ENCODE measurements around the gene WDR27. TPM values are rescaled to one million over a fixed set of nuclear protein-coding genes. Genes with fewer than 3 reads are reported as not detected.
"Not testable (repeated sequence)": the region's sequence is repeated elsewhere in the genome, so short reads cannot be mapped to it uniquely, and the experiment has no call there.

WDR27 gene
- polyA plus RNA-seq, 2 donors = 10.3 to 24.0 TPM

- WGBS, 2 donors = 92 to 93% methylated on average over 10 of the region's 10 CpGs
- H3K4me3 ChIP-seq (ENCODE audit: low read depth in 1 of 2, low read length in 2 of 2) = no peak overlapping the region
- no peaks in the 10 kb centered on the region for H3K36me3 ChIP-seq (ENCODE audit: control insufficient read depth in 2 of 2, insufficient read depth in 2 of 2, low read length in 1 of 2)
These were observed 53.7 kb downstream of the WDR27 start for GRCh38 chr6:169648092-169648491.

DNA sequence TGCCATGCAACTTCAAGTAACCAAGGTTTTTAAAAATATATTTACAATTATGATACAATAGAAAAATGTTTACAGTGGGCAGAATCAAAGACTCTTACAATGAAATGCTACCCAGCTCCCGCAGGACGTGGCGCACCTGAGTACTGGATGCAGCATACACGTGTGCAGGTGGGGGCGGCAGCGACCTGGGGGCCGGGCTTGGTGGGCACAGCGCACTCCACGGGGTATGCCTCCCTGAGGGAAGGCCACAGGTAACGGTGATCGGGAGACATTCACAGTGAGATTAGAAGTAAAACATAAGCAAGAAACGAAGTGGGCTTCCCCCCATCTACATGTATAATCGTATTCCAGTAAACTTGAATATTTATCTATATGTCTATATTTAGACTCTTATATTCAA lies 54.2 kb downstream of the WDR27 start:
- no peaks in the 10 kb centered on the region for H3K9me3 ChIP-seq (ENCODE audit: control insufficient read depth in 2 of 2, insufficient read depth in 1 of 2, low read depth in 1 of 2, low read length in 1 of 2)
- no peak overlapping the region for H3K27ac ChIP-seq (ENCODE audit: low read depth in 2 of 2, low read length in 1 of 2)
- no peak overlapping the region for H3K4me3 ChIP-seq (ENCODE audit: low read depth in 1 of 2, low read length in 2 of 2)
- no peaks in the 10 kb centered on the region for H3K27me3 ChIP-seq (ENCODE audit: control insufficient read depth in 1 of 2, insufficient read depth in 2 of 2, low read length in 2 of 2)
- WGBS, 2 donors = 93% methylated on average over 13 of the region's 13 CpGs
- H3K4me1 ChIP-seq (ENCODE audit: control insufficient read depth in 2 of 2, insufficient read depth in 2 of 2, low read length in 1 of 2) = peaks cover 3 to 7% of the 10 kb centered on the region in 2 donors
- peaks cover 0 to 1% of the 10 kb centered on the region in 2 donors for H3K36me3 ChIP-seq (ENCODE audit: control insufficient read depth in 2 of 2, insufficient read depth in 2 of 2, low read length in 1 of 2)

More at GRCh38 chr6:169648092-169648491, 53.7 kb downstream of the WDR27 start:
- no peaks in the 10 kb centered on the region for H3K9me3 ChIP-seq (ENCODE audit: control insufficient read depth in 2 of 2, insufficient read depth in 1 of 2, low read depth in 1 of 2, low read length in 1 of 2)
- no peaks in the 10 kb centered on the region for H3K27me3 ChIP-seq (ENCODE audit: control insufficient read depth in 1 of 2, insufficient read depth in 2 of 2, low read length in 2 of 2)
- H3K27ac ChIP-seq (ENCODE audit: low read depth in 2 of 2, low read length in 1 of 2) = no peak overlapping the region
- peaks cover 3 to 7% of the 10 kb centered on the region in 2 donors for H3K4me1 ChIP-seq (ENCODE audit: control insufficient read depth in 2 of 2, insufficient read depth in 2 of 2, low read length in 1 of 2)

DNA sequence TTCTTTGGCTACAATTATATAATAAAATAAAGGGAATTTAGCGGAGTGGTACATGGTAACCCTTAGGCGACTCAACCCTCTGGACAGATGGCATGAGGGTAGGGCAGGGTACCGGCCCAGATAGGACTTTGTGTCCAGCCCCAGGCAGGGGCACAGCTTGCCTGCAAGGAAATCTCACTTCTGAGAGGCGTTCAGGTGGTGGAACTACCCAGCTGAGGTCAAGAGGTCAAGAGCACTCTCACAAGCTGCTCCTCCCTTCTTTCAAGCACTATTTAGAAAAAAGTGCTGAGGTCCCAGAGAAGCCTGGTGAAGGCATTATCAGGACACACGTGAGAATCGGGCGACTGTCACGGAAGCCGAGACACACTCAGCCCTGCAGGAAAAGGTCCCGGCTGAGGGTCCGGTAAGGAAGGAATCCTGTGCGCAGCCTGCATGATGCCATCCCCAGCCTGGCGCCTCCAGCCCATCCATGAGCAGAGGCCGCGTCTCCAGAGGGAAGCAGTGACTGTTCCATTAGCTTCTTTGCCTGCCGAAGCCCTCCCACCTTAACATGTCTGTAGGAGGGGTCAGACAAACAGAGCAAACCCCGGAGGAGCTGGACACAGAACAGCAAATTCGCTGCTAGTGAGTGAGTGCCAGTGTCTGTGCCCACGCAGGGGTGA lies 54.8 kb downstream of the WDR27 start:
- WGBS, 2 donors = 90 to 91% methylated on average over 19 of the region's 19 CpGs
- peaks cover 0 to 4% of the 10 kb centered on the region in 2 donors for H3K36me3 ChIP-seq (ENCODE audit: control insufficient read depth in 2 of 2, insufficient read depth in 2 of 2, low read length in 1 of 2)
- H3K9me3 ChIP-seq (ENCODE audit: control insufficient read depth in 2 of 2, insufficient read depth in 1 of 2, low read depth in 1 of 2, low read length in 1 of 2) = no peaks in the 10 kb centered on the region
- H3K27me3 ChIP-seq (ENCODE audit: control insufficient read depth in 1 of 2, insufficient read depth in 2 of 2, low read length in 2 of 2) = no peaks in the 10 kb centered on the region
- H3K4me1 ChIP-seq (ENCODE audit: control insufficient read depth in 2 of 2, insufficient read depth in 2 of 2, low read length in 1 of 2) = peaks cover 6 to 7% of the 10 kb centered on the region in 2 donors
- no peak overlapping the region for H3K27ac ChIP-seq (ENCODE audit: low read depth in 2 of 2, low read length in 1 of 2)
- H3K4me3 ChIP-seq (ENCODE audit: low read depth in 1 of 2, low read length in 2 of 2) = no peak overlapping the region

- not testable (repeated sequence) for H3K27ac ChIP-seq (ENCODE audit: low read depth in 2 of 2, low read length in 1 of 2); H3K9me3 ChIP-seq (ENCODE audit: control insufficient read depth in 2 of 2, insufficient read depth in 1 of 2, low read depth in 1 of 2, low read length in 1 of 2); H3K4me1 ChIP-seq (ENCODE audit: control insufficient read depth in 2 of 2, insufficient read depth in 2 of 2, low read length in 1 of 2); H3K4me3 ChIP-seq (ENCODE audit: low read depth in 1 of 2, low read length in 2 of 2); H3K27me3 ChIP-seq (ENCODE audit: control insufficient read depth in 1 of 2, insufficient read depth in 2 of 2, low read length in 2 of 2); H3K36me3 ChIP-seq (ENCODE audit: control insufficient read depth in 2 of 2, insufficient read depth in 2 of 2, low read length in 1 of 2)
- 93 to 96% methylated on average over 5 of the region's 5 CpGs for WGBS, 2 donors
These were observed 56.4 kb downstream of the WDR27 start for GRCh38 chr6:169645459-169645858.

DNA sequence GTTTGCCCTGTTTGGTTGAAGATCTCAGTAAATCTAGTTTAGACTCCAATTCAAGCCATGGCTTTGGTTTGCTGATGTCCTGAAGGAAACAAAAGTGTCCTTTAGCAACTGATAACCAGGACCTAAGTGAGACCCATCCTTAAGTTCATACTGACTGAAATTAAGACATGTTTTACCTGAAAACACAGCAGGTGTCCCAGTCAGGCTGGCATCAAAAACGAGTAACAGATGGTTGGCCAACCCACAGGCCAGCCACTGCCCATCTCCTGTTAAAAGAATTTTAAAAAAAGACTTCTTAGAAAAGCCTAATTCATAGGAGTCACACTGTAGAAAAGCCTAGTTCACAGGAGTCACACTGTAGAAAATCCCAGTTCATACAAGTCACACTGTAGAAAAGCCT lies 58.3 kb downstream of the WDR27 start:
- Histone ChIP-seq H3K27ac (ENCODE audit: low read depth in 2 of 2, low read length in 1 of 2) (no peak overlapping the region), H3K4me3 (ENCODE audit: low read depth in 1 of 2, low read length in 2 of 2) (no peak overlapping the region), H3K36me3 (ENCODE audit: control insufficient read depth in 2 of 2, insufficient read depth in 2 of 2, low read length in 1 of 2) (peaks cover 0 to 4% of the 10 kb centered on the region in 2 donors), H3K4me1 (ENCODE audit: control insufficient read depth in 2 of 2, insufficient read depth in 2 of 2, low read length in 1 of 2) (peaks cover 6 to 7% of the 10 kb centered on the region in 2 donors), H3K27me3 (ENCODE audit: control insufficient read depth in 1 of 2, insufficient read depth in 2 of 2, low read length in 2 of 2) (no peaks in the 10 kb centered on the region), H3K9me3 (ENCODE audit: control insufficient read depth in 2 of 2, insufficient read depth in 1 of 2, low read depth in 1 of 2, low read length in 1 of 2) (no peaks in the 10 kb centered on the region)
- 82 to 84% methylated on average over 1 of the region's 1 CpG for WGBS, 2 donors

DNA sequence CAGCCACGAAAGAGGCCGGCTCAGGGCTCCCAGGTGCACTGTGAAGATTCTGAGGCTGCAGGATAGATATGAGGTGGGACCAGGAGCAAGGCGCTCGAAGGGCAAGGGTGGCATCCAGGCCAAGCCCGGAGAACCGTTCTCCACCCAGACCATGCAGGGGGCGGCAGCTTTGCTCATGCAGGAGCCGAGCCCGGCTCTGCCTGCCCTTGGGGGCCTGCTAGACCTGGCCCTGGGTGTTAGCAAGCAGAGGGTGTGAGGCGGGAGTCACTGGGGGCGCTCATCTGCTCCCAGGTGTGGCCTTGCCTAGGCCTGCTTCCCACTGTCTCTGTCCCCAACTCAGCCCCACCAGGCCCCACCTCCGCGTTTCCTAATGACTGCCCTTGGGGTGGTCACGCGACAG lies 59.4 kb downstream of the WDR27 start:
- Histone ChIP-seq H3K4me1 (ENCODE audit: control insufficient read depth in 2 of 2, insufficient read depth in 2 of 2, low read length in 1 of 2) (peaks cover 6 to 7% of the 10 kb centered on the region in 2 donors), H3K27ac (ENCODE audit: low read depth in 2 of 2, low read length in 1 of 2) (no peak overlapping the region), H3K36me3 (ENCODE audit: control insufficient read depth in 2 of 2, insufficient read depth in 2 of 2, low read length in 1 of 2) (peaks cover 0 to 8% of the 10 kb centered on the region in 2 donors), H3K4me3 (ENCODE audit: low read depth in 1 of 2, low read length in 2 of 2) (no peak overlapping the region), H3K27me3 (ENCODE audit: control insufficient read depth in 1 of 2, insufficient read depth in 2 of 2, low read length in 2 of 2) (no peaks in the 10 kb centered on the region), H3K9me3 (ENCODE audit: control insufficient read depth in 2 of 2, insufficient read depth in 1 of 2, low read depth in 1 of 2, low read length in 1 of 2) (no peaks in the 10 kb centered on the region)
- WGBS, 2 donors = 90 to 95% methylated on average over 15 of the region's 15 CpGs

DNA sequence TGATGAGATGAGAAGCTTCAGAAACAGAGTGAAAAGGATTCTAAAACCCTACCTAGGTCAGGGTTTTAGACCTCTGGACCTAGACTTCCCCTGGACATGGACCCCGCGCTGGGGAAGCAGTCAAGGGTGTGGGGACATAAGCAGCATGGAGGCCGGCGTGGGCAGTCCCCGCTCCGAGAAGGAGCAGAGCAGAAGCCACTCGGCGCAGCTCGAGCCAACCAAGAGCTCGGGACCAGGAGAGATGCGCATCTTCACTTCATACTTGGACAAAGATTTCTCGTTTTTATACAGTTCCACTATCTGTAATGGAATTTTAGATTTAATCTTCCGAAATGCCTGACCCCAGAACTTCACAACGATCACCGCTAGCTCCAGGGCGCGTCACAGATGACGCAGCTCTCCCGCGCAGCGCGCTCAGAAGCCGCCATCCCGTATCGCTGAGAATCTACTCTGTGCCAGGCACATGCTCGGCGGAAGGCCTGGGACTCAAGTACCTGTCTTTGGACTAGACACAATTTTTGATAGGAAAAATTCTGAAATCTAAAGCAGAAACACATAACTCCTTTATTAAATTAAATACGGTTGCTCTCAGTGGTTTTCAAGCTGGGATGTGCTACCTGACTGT lies 60.3 kb downstream of the WDR27 start:
- Histone ChIP-seq H3K27me3 (ENCODE audit: control insufficient read depth in 1 of 2, insufficient read depth in 2 of 2, low read length in 2 of 2) (no peaks in the 10 kb centered on the region), H3K4me1 (ENCODE audit: control insufficient read depth in 2 of 2, insufficient read depth in 2 of 2, low read length in 1 of 2) (peaks cover 3 to 4% of the 10 kb centered on the region in 2 donors), H3K4me3 (ENCODE audit: low read depth in 1 of 2, low read length in 2 of 2) (no peak overlapping the region), H3K27ac (ENCODE audit: low read depth in 2 of 2, low read length in 1 of 2) (no peak overlapping the region), H3K9me3 (ENCODE audit: control insufficient read depth in 2 of 2, insufficient read depth in 1 of 2, low read depth in 1 of 2, low read length in 1 of 2) (no peaks in the 10 kb centered on the region), H3K36me3 (ENCODE audit: control insufficient read depth in 2 of 2, insufficient read depth in 2 of 2, low read length in 1 of 2) (peaks cover 0 to 10% of the 10 kb centered on the region in 2 donors)
- 96 to 98% methylated on average over 28 of the region's 28 CpGs for WGBS, 2 donors

DNA sequence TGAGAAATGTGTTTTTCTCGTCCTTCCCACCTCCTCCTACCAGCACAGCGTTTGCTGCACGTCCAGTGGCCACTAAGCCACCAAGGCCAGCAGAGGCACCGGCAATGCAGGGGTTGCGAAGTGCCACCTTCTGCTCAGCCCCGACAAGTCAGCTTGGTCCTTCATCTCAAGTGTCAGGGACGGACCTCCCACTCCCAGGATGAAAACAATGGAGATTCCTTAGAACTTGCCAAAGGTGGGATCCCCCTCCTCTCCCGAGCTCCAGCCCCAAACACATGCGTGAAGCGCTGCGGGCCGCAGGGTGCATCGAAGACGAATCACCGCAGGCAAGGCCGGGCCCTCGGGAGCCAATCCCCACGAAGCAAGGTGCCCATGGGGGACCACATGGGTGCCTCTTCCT lies 60.8 kb downstream of the WDR27 start:
- Histone ChIP-seq H3K27ac (ENCODE audit: low read depth in 2 of 2, low read length in 1 of 2) (no peak overlapping the region), H3K9me3 (ENCODE audit: control insufficient read depth in 2 of 2, insufficient read depth in 1 of 2, low read depth in 1 of 2, low read length in 1 of 2) (no peaks in the 10 kb centered on the region), H3K36me3 (ENCODE audit: control insufficient read depth in 2 of 2, insufficient read depth in 2 of 2, low read length in 1 of 2) (peaks cover 0 to 10% of the 10 kb centered on the region in 2 donors), H3K4me3 (ENCODE audit: low read depth in 1 of 2, low read length in 2 of 2) (no peak overlapping the region), H3K4me1 (ENCODE audit: control insufficient read depth in 2 of 2, insufficient read depth in 2 of 2, low read length in 1 of 2) (peaks cover under 1 to 3% of the 10 kb centered on the region in 2 donors), H3K27me3 (ENCODE audit: control insufficient read depth in 1 of 2, insufficient read depth in 2 of 2, low read length in 2 of 2) (no peaks in the 10 kb centered on the region)
- 94 to 95% methylated on average over 18 of the region's 18 CpGs for WGBS, 2 donors

- H3K27ac ChIP-seq (ENCODE audit: low read depth in 2 of 2, low read length in 1 of 2) = no peak overlapping the region
- no peak overlapping the region for H3K4me3 ChIP-seq (ENCODE audit: low read depth in 1 of 2, low read length in 2 of 2)
- peaks cover 0 to 3% of the 10 kb centered on the region in 2 donors for H3K4me1 ChIP-seq (ENCODE audit: control insufficient read depth in 2 of 2, insufficient read depth in 2 of 2, low read length in 1 of 2)
- peaks cover 0 to 10% of the 10 kb centered on the region in 2 donors for H3K36me3 ChIP-seq (ENCODE audit: control insufficient read depth in 2 of 2, insufficient read depth in 2 of 2, low read length in 1 of 2)
- H3K9me3 ChIP-seq (ENCODE audit: control insufficient read depth in 2 of 2, insufficient read depth in 1 of 2, low read depth in 1 of 2, low read length in 1 of 2) = no peaks in the 10 kb centered on the region
- H3K27me3 ChIP-seq (ENCODE audit: control insufficient read depth in 1 of 2, insufficient read depth in 2 of 2, low read length in 2 of 2) = no peaks in the 10 kb centered on the region
- 88 to 90% methylated on average over 18 of the region's 18 CpGs for WGBS, 2 donors
These were observed 61.4 kb downstream of the WDR27 start for GRCh38 chr6:169640351-169640852.

All from esophagus (tissue), 2 donors.